Hematopoietic multipotent progenitor cell treated with erythropoietin and hydrocortisone succinate and interleukin-3 and kit ligand, for 6 days (in vitro differentiated cells): ENCODE measurements around the gene IGFBP3.

ENCODE experiments used
- DNase-seq: peaks from one replicate; pipeline ENCODE4 v3.0.0-alpha.2; 2015

Gene IGFBP3

DNA sequence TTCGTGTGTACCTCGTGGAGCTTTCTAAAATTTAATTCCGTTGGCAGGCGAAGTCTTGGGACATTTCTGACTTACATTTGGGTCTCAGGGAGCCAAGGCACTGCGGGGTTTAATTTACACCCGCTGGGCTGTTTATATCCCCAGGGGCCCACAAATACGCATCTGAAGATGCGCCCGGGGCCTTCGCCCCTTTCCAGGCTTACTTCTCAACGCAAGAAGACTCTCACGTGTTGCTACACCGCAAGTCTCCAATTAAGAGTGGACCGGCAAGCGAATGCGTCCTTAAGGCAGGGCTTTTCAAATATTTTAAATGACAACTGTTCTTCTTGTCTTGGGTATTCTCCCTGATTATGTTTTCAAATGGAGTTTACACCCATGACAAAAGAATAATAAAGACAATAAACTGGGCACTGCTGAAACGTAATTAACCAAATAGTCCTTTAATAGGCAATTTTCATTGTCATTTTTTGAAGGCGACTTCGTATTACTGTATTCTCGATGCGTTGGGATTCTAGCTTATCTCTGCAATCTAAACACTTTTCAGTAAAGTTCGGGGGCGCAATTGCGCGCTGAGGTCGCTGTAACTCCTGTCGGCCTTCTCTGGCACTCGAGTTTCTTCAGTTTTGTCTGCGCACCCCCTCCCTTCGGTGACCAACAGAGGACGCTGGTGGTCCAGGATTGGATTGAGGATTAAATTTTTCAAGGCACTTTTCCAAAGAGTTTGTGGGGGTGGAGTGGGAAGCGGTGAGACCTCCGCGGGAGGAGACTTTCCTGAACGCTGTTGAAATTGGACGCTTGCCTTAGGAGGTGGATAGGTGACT, 837 bp upstream of the IGFBP3 start:
- peak; percentile 28 for DNase-seq

DNA sequence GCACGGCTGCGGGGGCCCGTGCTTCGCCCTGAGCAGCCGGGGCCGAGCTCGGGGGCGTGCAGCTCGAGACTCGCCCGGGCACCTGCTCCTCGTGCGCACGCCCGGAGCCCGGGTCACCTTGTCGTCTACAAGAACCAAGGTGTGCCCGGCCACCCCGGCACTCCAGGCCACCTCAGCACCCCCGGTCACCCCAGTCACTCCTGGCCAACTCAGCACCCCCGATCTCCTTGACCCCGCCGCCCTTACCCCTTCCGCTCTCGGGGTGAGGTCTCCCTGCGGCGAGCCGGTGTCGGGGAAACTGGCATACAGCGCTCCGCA, 268 bp upstream of the IGFBP3 start:
- DNase-seq, result no peak

DNA sequence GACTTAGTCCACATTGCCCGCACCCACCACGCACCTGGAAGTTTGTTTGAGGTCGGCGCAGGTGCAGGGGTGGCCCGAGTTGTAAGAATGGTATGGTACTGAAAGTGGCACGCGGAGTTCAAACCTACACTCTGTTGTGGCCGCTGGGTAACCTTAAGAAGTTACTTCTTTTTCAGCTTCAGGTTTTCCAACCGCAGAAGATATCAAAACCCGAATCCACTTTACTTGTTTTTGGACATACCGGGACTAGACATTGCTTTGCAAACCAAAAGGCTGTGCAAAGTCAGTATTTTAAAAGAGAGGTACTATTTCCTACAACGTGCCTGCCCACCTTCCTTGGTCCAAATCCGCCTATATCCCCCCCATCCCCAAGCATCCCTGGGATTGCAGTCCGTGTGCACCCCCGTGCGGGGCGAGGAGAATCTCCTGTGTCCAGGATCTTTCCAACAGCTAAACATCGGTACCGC, 1.0 kb downstream of the IGFBP3 start:
- no peak for DNase-seq

DNA sequence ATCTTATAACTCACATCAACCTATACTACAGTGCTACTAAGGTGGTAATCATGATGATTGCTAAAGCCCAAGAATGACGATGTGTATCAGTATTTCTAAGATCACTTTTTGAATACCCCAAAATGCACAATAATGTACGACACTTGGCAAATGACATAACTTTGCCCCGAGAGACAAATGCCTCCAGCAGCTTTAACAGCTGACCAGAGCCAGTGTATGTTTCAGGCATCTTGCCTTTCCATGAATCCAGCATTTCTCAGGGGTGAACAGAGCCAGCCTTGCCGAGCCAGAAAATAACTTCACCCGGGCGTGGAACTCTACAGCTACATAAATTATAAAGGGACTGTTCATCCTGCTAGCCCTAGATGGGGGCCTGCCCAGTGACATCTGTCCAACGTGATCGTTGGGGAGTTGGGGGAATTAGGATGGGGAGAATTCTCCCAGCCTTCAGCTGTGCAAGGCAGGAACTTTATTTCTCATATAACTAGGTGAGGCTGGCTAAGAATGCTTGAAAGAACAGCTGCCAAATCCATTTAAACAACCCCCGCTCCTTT, 1.8 kb downstream of the IGFBP3 start:
- no peak for DNase-seq

DNA sequence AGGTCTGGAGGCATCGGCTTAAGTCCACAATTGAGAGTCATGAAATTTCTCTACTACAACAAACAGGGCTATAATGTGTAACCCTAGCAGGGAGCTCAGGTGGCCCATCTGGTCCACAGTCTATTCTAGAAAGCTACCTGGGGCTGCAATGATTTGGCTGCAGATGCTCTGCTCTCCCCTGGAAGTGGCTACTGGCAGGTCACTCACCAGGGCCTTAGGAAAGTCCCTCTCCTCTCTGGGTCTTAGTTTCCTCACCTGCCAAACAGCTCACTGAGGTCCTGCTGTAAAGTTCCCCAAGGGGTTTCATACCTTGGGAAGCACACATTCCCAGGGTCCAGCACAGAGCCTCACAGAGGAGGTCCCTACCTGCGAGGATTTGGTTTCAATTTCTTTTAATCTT, 2.5 kb downstream of the IGFBP3 start:
- no peak for DNase-seq

DNA sequence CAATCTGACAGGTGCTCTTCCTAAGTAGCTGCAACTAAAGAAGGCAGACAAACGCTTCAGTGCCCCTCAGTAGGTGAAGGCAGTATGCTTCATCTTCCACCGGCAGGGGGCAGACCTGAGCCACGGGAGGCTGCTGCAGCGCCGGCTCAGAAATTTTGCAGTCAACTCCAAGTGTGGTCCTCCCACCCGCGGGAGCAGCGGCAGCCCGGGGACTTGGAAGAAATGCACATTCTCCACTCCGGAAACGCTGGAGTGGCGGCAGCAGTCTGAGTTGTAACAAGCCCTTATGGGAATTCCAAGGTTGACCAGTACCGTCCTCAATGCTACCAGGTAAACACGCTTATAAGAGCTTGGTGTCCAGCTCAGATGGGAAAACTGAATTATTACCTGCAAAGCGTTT, 3.4 kb downstream of the IGFBP3 start:
- DNase-seq, result peak; percentile 79

DNA sequence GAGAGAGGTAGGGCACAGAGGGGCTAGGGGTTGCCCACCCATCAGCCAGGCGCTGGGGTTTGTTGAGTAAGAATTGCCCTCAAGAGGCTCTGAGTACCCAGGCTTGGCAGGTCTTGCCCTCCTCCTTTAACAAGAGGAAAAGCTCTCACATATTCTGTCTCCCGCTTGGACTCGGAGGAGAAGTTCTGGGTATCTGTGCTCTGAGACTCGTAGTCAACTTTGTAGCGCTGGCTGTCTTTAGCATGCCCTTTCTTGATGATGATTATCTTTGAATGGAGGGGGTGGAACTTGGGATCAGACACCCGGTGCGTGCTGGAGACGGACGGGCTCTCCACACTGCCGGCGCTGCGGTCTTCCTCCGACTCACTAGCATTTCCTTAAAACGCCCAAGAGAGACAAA, 4.0 kb downstream of the IGFBP3 start:
- DNase-seq, result no peak

DNA sequence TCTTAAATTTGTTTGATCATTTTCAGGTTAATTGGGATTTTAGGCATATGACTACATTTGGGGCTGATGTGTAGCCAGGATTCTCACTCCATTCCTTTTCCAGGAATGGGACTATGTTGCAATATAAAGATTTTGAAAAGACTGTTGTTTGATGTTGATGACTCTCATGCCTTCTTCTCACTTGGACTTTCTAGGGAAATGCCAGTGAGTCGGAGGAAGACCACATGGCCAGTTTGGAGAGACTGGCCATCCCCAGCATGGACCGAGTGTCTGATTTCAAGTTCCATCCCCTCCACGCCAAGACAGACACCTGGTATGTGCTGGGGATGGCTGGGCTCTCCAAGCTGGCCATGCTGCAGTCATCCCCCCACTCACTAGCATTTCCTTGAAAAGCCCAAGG, 5.5 kb downstream of the IGFBP3 start:
- DNase-seq, result no peak

DNA sequence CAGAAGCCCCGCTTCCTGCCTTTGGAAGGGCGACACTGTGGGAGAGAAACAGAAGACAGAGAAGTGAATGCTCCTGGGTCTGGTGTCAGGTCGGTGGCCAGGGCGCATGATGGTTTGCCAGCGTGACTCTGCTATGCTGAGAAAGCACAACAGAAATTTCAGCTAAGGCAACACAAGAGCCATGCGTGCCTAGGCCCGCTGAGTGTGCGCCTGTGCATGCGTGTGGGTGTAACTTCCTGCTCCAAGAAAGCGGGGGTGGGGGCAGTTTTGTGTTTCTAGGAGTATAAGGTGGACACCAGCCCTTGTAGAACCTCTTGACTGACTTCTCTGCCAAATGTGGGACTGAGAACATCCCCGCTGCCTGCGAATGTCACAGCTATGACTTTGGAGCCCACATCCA, 6.2 kb downstream of the IGFBP3 start:
- no peak for DNase-seq

DNA sequence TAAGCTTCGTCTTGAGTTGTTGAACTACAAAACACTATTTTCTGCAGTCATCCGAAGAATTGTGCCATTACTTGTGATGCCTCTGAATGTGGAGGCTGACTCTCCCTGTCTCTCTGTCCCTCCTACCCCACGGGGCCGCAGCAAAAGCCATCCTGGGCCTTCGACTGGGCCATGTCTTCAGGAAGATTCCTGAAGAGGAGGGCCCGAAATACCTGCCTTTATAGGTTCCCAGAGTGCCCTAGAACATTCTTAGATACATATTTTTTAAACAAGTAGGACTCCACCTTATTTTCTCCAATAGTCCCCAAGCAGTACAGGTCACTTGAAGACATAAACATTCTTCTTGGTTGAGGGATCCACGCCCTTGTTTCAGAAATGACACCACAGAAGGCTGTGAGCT, 8.1 kb downstream of the IGFBP3 start:
- no peak for DNase-seq

DNA sequence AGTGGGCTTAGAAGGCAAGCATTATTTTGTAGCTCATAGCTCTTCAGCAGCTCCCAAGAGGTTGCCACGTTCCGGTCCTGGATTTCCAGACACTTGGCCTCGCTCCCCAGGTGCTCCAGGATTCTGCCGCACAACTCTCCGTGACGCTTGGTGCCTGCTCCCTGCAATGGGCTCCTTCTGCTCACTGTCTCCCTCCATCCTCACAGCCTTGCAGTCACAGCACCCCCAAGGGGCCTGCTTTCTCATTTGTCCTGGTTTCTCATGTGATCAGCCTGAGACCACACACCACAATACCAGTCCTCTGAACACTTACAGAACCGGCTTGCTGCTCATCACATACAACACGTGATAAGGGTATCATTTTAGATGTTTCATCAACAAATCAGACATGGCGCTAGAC, 9.8 kb downstream of the IGFBP3 start:
- DNase-seq, result no peak

DNA sequence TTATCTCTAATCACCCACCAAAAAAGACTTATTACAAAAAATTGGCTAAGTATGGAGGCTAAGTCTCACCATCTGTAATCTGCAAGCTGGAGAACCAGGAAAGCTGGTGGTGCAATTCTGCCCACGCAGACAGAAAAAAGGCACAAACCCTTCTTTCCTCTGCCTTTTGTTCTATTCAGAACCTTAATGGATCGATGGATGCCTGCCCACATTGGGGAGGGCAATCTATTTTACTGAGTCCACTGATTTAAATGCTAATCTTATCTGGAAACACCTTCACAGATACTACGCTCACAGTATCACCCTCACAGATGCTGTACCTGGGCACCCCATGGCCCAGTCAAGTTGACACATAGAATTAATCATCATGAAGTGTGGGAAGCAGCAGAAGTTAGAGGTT, 10.2 kb downstream of the IGFBP3 start:
- no peak for DNase-seq

DNA sequence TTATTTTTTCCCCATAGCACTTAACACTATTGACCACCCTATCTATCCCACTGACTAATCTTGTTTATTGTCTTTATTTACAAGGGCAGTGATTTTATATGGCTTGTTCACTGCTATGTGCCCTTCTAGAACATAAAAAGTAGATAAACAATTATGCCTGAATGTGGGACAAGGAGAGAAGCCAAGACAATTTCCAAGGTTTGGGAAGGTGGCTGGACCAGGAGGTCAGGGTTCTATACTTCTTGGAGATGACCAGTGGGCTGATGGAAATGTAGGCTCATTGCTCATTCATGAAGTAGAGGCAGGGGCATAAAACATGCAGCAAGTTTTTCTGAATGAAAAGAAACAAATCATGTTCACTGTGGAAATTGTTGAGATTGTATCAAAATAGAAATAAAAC, 11.5 kb downstream of the IGFBP3 start:
- no peak for DNase-seq

DNA sequence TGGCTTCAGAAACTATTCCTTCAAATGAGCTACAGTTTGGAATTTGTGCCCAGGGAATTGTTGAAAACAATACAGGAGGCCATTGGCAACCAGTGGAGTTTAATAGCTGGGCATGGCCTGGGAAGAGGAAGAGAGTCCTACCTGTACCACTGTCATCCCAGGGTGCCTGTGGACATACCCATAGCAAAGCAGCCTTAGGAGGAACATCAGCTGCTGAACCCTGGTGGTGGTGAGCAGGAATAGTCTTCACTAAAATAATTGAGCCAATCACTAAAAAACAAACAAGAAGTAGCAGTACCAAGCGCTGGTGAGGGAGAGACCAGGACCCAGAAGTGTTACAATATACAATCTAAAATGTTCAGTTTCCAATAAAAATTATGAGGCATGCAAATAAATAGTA, 18.3 kb downstream of the IGFBP3 start:
- DNase-seq, result no peak

DNA sequence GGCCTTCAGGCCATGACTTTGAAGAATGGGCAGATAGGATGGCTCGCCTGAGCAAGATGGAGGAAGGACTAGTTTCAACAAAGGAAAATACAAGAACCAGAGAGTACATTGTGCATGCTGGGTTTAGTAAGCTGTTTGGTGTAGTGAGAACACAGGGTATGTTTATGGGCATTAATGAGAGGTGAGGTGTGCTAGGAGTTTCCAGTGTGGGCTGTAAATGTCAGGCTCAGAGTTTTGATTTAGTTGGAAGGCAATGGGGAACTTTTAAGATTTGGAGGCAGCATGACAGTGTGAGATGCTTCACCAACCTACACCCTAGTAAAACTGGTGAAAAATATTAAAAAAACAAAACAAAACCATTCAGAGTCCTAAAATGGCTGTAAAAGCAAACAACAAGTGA, 19.5 kb downstream of the IGFBP3 start:
- no peak for DNase-seq

DNA sequence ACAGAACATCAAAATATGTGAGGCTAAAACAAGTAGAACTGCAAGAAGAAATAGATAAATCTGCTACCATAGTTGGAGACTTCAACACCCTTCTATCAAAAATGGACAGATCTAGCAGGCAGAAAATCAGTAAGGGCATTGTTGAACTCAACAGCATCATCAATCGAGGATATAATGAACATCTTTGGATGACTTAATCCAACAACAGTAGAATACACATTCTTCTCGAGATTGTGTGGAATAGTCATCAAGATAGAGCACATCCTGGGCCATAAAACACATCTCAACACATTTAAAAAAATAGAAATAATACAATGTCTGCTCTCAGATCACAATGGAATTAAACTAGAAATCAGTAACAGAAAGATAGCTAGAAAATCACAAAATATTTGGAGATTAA, 22.9 kb downstream of the IGFBP3 start:
- no peak for DNase-seq

DNA sequence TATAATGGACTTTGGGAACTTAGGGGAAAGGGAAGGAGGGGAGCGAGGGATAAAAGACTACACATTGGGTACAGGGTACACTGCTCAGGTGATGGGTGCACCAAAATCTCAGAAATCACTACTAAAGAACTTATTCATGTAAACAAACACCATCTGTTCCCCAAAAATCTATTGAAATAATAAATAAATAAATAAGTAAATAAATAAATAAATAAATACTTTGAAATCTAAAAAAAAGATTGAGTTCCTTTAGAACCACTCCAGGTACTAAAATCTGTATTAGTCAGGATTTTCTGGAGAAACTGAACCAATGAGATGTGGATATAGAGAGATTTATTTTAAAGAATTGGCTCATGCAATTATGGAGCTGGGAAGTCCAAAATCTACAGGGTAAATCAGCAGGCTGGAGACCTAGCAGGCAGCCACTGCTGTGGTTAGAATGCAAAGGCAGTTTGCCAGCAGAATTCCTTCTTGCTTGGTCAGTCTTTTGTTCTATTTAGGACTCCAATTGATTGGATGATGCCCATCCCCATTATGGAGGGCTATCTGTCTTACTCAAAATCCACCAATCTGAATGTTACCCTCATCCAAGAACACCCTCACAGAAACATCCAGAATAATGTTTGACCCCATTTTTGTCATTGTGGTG, 23.9 kb downstream of the IGFBP3 start:
- no peak for DNase-seq

DNA sequence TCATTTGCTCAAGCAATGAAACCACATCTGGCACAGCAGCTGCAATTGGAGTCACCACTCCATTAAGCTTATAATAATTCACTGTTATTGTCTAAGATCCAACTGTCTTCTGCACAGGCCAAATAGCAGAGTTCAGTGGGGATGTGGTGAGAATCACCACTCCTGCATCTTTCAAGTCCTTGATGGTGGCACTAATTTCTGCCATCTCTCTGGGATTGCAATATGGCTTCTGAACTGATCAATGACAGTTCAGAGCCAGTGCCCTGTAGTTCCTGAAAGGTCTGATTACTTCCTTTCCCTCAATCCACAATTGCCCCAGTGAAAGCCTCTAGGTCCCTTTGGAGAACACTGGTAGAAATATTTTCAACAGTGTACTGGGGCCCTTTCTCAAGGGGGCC, 26.4 kb downstream of the IGFBP3 start:
- no peak for DNase-seq

DNA sequence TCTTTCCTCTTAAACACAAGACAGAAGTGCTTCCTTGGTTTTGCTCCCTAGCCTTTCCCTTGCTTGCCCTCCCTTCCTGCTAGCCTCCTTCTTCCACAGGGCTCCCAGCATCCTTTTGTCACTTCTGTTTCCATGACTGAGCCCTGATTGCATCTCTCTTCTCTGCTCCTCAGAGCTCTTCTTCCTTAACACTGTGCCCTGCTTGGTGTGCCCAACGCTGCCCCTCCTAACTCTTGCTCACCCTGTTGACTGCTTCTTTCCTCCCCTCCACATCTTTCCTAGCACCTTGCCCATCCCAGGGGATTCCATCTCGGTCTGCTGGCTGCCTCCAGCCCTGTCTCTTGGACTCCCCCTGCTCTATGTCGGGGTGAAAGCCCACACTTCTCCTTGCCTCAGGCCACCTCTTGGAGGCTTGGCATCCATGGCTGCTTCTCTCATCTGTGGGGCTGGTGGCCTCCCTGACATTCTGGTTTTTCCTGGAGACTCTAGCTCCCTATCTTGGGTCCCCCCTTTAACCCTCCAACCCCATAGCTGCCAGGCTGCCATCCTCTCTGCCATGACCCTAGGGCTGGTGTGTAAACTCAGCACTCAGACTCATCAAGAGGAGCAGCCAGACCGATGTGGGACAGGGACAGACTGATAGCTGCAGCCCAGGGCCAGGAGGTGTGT, 26.9 kb downstream of the IGFBP3 start:
- DNase-seq, result no peak

DNA sequence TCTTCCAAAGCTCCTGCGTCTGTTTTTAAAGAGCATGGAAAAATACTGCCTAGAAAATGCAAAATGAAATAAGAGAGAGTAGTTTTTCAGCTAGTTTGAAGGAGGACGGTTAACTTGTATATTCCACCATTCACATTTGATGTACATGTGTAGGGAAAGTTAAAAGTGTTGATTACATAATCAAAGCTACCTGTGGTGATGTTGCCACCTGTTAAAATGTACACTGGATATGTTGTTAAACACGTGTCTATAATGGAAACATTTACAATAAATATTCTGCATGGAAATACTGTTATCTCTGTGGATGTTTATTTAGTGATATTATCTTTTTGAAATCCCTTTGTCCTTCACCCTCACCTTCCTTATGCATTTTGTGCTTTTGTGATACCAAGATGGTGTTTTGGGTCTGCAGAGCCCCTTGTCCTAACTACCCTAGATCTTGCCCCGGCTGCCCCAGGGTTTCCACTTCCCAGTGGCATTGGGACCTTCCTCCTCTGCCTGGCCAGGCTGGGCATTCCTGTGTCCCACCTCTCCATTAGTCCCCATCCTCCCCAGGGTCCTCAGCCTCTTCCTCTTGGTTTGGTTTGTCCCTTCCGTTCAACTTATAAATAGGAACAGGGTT, 27.6 kb downstream of the IGFBP3 start:
- no peak for DNase-seq

DNA sequence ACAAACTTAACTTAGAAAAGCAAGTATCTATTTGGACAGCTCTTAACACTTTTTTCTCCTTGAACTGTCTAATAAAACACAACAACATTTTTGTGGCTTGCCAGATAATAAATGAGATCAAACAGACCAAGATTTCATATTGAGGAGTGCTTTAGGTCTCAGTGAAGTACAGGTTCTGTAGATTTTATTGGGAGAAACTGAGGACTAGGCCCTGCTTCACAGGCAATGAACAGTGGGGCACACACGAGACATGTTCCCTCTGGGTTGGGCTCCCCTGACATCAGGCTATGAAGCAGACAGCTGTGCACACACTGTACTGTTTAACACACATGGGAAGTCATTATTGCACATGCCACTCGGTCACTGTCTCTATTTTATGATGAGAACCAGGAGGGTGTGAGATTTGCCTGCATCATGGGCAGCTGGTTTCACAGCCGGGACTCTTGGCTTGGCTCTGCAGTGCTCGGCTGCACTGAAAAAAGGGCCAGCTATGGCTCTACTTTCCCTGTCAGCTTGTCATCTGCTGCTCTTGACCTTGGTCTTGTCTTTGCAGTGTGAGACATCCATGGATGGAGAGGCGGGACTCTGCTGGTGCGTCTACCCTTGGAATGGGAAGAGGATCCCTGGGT, 28.6 kb downstream of the IGFBP3 start:
- no peak for DNase-seq

DNA sequence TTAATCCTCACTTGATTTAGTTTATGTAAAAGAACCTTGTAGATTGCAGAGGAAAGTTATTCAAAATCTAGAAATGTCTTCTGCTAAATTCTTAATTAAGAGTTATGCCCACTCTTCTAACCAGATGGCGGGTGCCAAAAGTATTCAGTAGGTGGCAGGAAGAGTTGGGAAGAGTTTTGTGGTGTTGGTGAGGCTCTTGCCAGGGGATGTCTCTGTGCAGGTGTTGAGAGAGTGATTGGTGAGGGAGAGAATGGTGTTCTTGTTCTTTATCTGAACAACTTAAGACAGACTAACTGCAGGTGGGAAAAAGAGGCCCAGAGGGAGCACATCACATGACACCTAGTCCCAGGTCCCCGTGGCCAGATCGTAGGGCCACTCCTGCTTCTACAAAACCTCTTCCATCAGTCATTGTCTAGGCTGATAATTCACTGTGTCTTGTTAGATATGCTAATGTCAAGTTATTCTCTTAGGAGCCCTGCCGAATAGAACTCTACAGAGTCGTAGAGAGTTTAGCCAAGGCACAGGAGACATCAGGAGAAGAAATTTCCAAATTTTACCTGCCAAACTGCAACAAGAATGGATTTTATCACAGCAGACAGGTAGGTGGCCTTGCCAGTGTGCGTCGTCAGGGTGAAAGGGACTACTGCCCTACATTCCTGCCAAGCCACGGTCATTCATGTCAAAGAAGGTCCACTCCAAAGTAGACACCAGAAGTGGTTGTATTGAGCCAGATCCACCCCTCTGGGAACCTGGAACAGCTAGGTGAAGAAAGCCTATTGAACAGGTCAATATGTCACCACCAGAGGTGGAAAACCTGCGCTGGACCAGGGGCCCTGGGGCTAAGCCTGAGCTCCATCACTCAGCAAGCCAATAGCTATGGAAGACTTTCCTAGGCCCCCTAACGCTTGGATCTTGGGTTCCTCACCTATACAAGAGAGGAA, 29.3 kb downstream of the IGFBP3 start:
- DNase-seq, result no peak
